ENCODE results near the gene TMLHE.
"Not testable (repeated sequence)": the region's sequence is repeated elsewhere in the genome, so short reads cannot be mapped to it uniquely, and the experiment has no call there.

The TMLHE gene

GRCh38 chrX:155505296-155505695 lies 107.5 kb downstream of the TMLHE start:
- no peak for TF ChIP-seq L3MBTL2 (conservative IDR thresholded peaks at IDR 0.05)
- TF ChIP-seq ELF4 (IDR thresholded peaks at IDR 0.05): no peak
- no peak for TF ChIP-seq FOXM1 (IDR thresholded peaks at IDR 0.05; ENCODE audit: borderline replicate concordance)
- no peak for TF ChIP-seq SUZ12 (IDR thresholded peaks at IDR 0.05)
- no peak for TF ChIP-seq HDGF (IDR thresholded peaks at IDR 0.05; ENCODE audit: borderline replicate concordance)
- TF ChIP-seq FOXA1 (IDR thresholded peaks at IDR 0.05): no peak
- TF ChIP-seq BHLHE40 (IDR thresholded peaks at IDR 0.05; ENCODE audit: borderline replicate concordance): no peak
- no peak for TF ChIP-seq FOXK2 (IDR thresholded peaks at IDR 0.05)
- no peak for TF ChIP-seq CTBP1 (IDR thresholded peaks at IDR 0.05; ENCODE audit: borderline replicate concordance)
- POLR2A ChIA-PET: no interaction called here
- no peak for DNase-seq (ENCODE audit: extremely low spot score)
- CTCF ChIA-PET: no interaction called here

- POLR2A ChIA-PET; CTCF ChIA-PET; DNase-seq (ENCODE audit: extremely low spot score): not testable (repeated sequence)
Measured at GRCh38 chrX:155495134-155495533, 117.6 kb downstream of the TMLHE start.

DNA sequence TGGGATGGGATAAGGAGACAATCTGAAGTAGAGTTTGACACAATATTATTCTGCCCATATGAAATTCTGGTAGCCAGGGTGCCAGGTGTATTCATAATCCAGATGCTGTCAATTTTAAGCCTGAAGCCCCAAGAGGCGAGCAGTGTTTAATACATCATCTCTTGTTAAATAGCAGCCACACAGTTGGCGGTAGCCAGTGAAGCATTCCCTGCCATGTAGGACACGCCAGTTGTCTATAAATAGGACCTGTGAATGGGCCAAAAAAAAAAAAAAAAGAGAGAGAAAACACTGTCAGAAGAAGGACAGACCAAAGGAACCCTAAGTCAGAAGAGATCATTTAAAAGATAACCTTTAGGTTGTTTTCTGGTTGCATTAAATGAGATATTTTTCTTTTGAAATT lies 121.3 kb downstream of the TMLHE start:
- POLR2A ChIA-PET; DNase-seq (ENCODE audit: extremely low spot score); CTCF ChIA-PET: not testable (repeated sequence)

DNA sequence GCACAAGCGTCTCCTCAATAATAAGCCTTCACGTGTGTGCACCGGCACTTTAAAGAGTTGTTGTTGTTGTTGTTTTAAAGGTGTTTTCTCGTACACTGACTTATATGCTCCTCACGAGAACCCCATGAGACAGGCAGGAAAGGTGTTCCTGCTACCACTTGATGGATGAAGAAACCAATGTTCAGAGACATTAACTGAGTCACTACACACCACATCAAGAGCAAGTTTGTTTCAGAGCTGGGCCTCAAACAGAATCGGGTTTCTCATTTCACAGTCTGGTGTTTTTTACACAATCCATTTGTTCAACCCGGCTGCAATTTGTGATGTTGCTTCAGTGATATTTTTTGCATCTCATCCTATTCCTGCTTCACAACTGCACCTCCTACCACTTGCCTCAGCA lies 135.6 kb downstream of the TMLHE start:
- POLR2A ChIA-PET; CTCF ChIA-PET; DNase-seq (ENCODE audit: extremely low spot score): not testable (repeated sequence)

DNA sequence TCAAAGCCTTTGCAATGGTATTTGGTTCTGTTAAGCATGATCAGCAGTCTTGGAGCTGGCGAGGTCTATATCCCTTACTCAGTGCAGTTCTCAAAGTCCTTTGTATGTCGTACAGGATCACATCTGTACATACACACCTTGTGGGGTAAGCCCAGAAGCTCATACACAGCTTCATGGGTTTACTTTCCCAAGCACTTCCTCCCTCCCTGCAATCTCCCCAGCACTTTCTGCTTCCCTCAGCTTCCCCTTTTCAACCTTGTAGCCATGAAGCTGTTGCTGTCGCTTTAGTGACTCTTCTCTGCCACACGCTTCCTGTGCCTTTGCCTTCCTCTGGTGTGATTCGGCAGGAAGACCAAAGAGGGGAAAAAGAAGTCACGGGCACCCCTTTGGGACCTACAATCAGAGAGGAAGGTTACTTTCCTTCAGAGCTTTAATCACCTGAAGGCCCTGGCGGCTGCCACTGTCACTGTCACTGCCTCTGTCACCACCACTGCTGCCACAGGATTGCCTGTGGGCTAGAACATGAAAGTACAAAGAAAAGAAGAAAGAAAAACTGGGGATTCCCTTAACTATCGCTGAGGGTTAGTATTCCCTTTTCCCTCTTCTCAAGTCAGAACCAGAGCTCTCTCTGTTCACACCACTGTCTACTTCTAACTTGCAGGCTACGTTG lies 146.3 kb downstream of the TMLHE start:
- CTCF ChIA-PET; DNase-seq (ENCODE audit: extremely low spot score); POLR2A ChIA-PET: not testable (repeated sequence)

DNA sequence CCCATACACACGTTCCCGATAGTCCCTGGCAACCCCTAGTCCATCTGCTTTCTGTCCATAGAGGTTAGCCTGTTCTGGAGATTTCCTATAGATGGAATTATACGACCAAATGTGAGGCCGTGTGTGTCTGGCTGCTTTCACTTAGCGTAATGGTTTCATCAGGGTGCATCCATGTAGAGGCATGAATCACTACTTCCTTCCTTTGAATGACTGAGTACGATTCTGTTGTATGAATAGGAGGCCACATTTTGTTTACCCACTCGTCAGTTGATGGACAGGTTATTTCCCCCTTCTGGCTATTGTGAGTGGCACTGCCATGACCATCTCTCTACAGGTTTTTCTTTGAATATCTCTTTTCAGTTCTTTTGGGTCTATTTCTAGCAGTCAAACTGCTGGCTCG lies 152.3 kb downstream of the TMLHE start:
- POLR2A ChIA-PET; CTCF ChIA-PET; DNase-seq (ENCODE audit: extremely low spot score): not testable (repeated sequence)

- CTCF ChIA-PET; DNase-seq (ENCODE audit: extremely low spot score); POLR2A ChIA-PET: not testable (repeated sequence)
Measured at GRCh38 chrX:155458471-155458870, 154.3 kb downstream of the TMLHE start, which contains the start of gene F8A3. F8A3 (minus strand) TSS chrX:155458620; CDS start chrX:155458600, 20 bp downstream.

GRCh38 chrX:155457761-155458447 lies 154.8 kb downstream of the TMLHE start:
- CTCF ChIA-PET; POLR2A ChIA-PET; DNase-seq (ENCODE audit: extremely low spot score): not testable (repeated sequence)

DNA sequence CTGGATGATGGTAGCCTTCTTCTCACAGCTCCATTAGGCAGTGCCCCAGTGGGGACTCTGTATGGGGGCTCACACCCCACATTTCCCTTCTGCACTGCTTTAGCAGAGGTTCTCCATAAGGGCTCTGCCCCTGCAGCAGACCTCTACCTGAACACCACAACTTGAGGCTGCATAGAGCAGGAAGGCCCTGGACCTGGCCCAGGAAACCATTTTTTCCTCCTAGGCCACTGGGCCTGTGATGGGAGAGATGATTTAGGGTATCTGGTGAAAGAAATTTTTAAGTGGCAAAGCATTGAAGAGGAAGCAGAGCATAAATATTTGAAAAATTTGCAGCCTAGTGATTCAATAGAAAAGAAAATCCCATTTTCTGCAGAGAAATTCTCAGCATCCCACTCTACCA lies 171.7 kb downstream of the TMLHE start:
- ChIA-PET CTCF (no interaction called here), POLR2A (no interaction called here)
- TF ChIP-seq CTBP1 (IDR thresholded peaks at IDR 0.05; ENCODE audit: borderline replicate concordance): no peak
- TF ChIP-seq BHLHE40 (IDR thresholded peaks at IDR 0.05; ENCODE audit: borderline replicate concordance): no peak
- no peak for TF ChIP-seq LEF1 (IDR thresholded peaks at IDR 0.05; ENCODE audit: borderline replicate concordance)
- no peak for TF ChIP-seq FOXA1 (IDR thresholded peaks at IDR 0.05)
- no peak for TF ChIP-seq L3MBTL2 (conservative IDR thresholded peaks at IDR 0.05)
- no peak for DNase-seq (ENCODE audit: extremely low spot score)
